ENCODE measurements around the gene PLCB4.

DNA sequence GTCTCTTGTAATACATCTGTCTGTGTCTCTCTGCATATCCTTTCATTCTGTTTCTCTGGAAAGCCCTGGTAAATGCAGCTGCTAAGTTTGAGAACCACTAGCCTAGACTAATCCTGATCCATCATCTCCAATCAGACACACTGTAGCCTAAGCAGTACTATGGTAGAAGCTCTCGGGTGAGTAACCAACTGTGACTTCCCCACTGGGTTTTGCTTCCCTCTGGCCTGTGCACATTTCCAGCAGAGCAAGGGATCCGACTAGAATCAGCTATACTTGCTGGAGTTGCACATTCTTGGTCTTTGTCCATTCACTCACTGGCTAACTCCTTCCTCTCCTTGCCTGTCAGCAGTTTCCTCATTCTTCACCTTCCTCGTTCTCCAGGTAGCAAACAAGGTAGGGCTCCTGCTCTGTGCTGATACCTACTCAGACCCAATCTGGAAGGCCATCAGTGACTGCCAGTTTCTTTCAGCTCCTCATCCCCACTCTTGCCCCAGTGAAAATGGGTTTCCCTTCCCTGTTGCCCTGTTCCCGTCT lies 184.2 kb downstream of the PLCB4 start:
- TF ChIP-seq CTCF (IDR thresholded peaks at IDR 0.05) (no peak), POLR2A (IDR thresholded peaks at IDR 0.05) (no peak)

Data from testis (tissue), 2 donors.